GM18519 (cell line): ENCODE data around the gene CNTFR.

Experiments
- ATAC-seq: cut with Tn5 transposase; IDR thresholded peaks from one replicate; pipeline ENCODE4 v1.9.1; 2021; ENCODE audit warnings: mild to moderate bottlenecking, moderate library complexity; ENCODE audit not compliant: unreplicated experiment, low FRiP score

The CNTFR gene

GRCh38 chr9:34574571-34574970 is 15.0 kb downstream of the CNTFR start:
- no peak for ATAC-seq

- no peak for ATAC-seq
These were observed 15.8 kb downstream of the CNTFR start for GRCh38 chr9:34573599-34574325.

GRCh38 chr9:34572628-34573027 is 16.9 kb downstream of the CNTFR start:
- ATAC-seq, result no peak

- ATAC-seq, result no peak
These were observed 17.4 kb downstream of the CNTFR start for GRCh38 chr9:34572092-34572491.

- no peak for ATAC-seq
These were observed 18.1 kb downstream of the CNTFR start for GRCh38 chr9:34571481-34571810.

GRCh38 chr9:34570809-34571480 is 18.6 kb downstream of the CNTFR start:
- ATAC-seq, result no peak

- no peak for ATAC-seq
These were observed 19.1 kb downstream of the CNTFR start for GRCh38 chr9:34570376-34570775.

GRCh38 chr9:34568774-34569173 is 20.8 kb downstream of the CNTFR start:
- ATAC-seq, result no peak

- no peak for ATAC-seq
These were observed 21.4 kb downstream of the CNTFR start for GRCh38 chr9:34568133-34568532.

- no peak for ATAC-seq
These were observed 22.6 kb downstream of the CNTFR start for GRCh38 chr9:34566972-34567371.

- no peak for ATAC-seq
These were observed 23.2 kb downstream of the CNTFR start for GRCh38 chr9:34566322-34566721.

- ATAC-seq, result no peak
These were observed 23.7 kb downstream of the CNTFR start for GRCh38 chr9:34565856-34566255.

GRCh38 chr9:34564617-34565016 is 24.9 kb downstream of the CNTFR start:
- ATAC-seq, result no peak

GRCh38 chr9:34563262-34563661 is 26.3 kb downstream of the CNTFR start:
- no peak for ATAC-seq

GRCh38 chr9:34562135-34562745 is 27.3 kb downstream of the CNTFR start:
- no peak for ATAC-seq

GRCh38 chr9:34560599-34561214 is 28.8 kb downstream of the CNTFR start:
- no peak for ATAC-seq

- ATAC-seq, result no peak
These were observed 29.7 kb downstream of the CNTFR start for GRCh38 chr9:34559624-34560455.

- no peak for ATAC-seq
These were observed 30.5 kb downstream of the CNTFR start for GRCh38 chr9:34558919-34559623.

GRCh38 chr9:34558364-34558763 is 31.2 kb downstream of the CNTFR start:
- ATAC-seq, result no peak
